ENCODE measurements around the gene USP13. TPM values are rescaled to one million over a fixed set of nuclear protein-coding genes. Genes with fewer than 3 reads are reported as not detected.

The USP13 gene
- total and polyA plus RNA-seq, 2 donors (not counting 1 experiment from before 2014, with no cell fraction given) = 1.9 to 13.2 TPM

DNA sequence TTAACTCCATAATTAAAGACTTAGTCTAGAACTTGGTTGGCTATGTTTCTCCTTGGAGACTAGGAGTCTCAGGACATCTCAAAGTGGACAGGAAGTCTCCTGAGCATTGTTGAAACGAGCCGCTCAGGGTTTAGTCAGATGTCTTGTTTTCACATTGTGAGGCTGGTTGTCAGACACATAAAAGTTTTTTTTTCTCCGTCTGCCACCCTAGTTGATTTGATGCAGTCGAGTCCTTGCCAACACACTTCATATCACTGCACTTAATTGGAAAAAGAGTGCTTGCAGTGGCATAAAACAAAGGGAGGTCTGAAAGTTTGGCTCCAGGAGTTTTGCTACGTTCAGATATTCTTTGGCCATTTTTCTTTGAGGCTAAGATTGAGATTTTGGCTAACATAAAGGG lies 92.9 kb downstream of the USP13 start:
- TF ChIP-seq EZH2 (IDR thresholded peaks at IDR 0.05; ENCODE audit: borderline replicate concordance, insufficient read depth, low read depth, low read length, poor library complexity, severe bottlenecking) = no peak
- TF ChIP-seq, protein P1, sequence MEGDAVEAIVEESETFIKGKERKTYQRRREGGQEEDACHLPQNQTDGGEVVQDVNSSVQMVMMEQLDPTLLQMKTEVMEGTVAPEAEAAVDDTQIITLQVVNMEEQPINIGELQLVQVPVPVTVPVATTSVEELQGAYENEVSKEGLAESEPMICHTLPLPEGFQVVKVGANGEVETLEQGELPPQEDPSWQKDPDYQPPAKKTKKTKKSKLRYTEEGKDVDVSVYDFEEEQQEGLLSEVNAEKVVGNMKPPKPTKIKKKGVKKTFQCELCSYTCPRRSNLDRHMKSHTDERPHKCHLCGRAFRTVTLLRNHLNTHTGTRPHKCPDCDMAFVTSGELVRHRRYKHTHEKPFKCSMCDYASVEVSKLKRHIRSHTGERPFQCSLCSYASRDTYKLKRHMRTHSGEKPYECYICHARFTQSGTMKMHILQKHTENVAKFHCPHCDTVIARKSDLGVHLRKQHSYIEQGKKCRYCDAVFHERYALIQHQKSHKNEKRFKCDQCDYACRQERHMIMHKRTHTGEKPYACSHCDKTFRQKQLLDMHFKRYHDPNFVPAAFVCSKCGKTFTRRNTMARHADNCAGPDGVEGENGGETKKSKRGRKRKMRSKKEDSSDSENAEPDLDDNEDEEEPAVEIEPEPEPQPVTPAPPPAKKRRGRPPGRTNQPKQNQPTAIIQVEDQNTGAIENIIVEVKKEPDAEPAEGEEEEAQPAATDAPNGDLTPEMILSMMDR (IDR thresholded peaks at IDR 0.05) = no peak
- DNase-seq = no peak
- Histone ChIP-seq H3K4me2 (replicated peaks; ENCODE audit: low read depth, low read length, poor library complexity, severe bottlenecking) (no peak overlapping the region), H3K27me3 (replicated peaks in 1 of 4; ENCODE audit: control extremely low read depth in 1 of 4, control insufficient read depth in 3 of 4, insufficient read depth in 4 of 4, low read length in 3 of 4) (no peaks in the 10 kb centered on the region), H3K79me2 (ENCODE audit: control insufficient read depth, insufficient read depth, low read length) (no peaks in the 10 kb centered on the region), H3K27ac (ENCODE audit: low read length in 2 of 2) (no peak overlapping the region), H2AFZ (ENCODE audit: insufficient read depth, low read depth, low read length, poor library complexity, severe bottlenecking) (no peak overlapping the region), H3K4me3 (ENCODE audit: control extremely low read depth in 1 of 5, extremely low read depth in 1 of 5, insufficient read depth in 1 of 5, low read depth in 2 of 5, low read length in 4 of 5) (no peak overlapping the region), H4K20me1 (ENCODE audit: control insufficient read depth, insufficient read depth, low read length, poor library complexity, severe bottlenecking) (no peaks in the 10 kb centered on the region), H3K36me3 (replicated peaks in 1 of 2; ENCODE audit: control extremely low read depth in 1 of 2, control insufficient read depth in 1 of 2, extremely low read depth in 1 of 2, insufficient read depth in 2 of 2, low read length in 1 of 2) (peaks cover 0 to 25% of the 10 kb centered on the region in 2 experiments), H3K9me3 (ENCODE audit: control extremely low read depth in 1 of 3, control insufficient read depth in 2 of 3, insufficient read depth in 1 of 3, low read length in 2 of 3) (no peaks in the 10 kb centered on the region), H3K9ac (ENCODE audit: low read length) (no peak overlapping the region), H3K4me1 (ENCODE audit: control insufficient read depth in 2 of 2, insufficient read depth in 2 of 2, low read length in 2 of 2) (no peaks in the 10 kb centered on the region)
- H3K4me1 Mint-ChIP-seq = no peaks in the 10 kb centered on the region
- no peaks in the 10 kb centered on the region for H3K9me3 Mint-ChIP-seq (ENCODE audit: insufficient read depth)
- H3K27ac Mint-ChIP-seq = no peak overlapping the region
- no peaks in the 10 kb centered on the region for H3K27me3 Mint-ChIP-seq
- H3K4me3 Mint-ChIP-seq = no peak overlapping the region
- ChIA-PET CTCF (no interaction called here), POLR2A (no interaction called here)
- 100% methylated on average over 3 of the region's 5 CpGs for WGBS (ENCODE audit: insufficient coverage)
- ATAC-seq (ENCODE audit: low read depth) = no peak
- intact Hi-C loops (cut with micrococcal nuclease) = no loop called here

DNA sequence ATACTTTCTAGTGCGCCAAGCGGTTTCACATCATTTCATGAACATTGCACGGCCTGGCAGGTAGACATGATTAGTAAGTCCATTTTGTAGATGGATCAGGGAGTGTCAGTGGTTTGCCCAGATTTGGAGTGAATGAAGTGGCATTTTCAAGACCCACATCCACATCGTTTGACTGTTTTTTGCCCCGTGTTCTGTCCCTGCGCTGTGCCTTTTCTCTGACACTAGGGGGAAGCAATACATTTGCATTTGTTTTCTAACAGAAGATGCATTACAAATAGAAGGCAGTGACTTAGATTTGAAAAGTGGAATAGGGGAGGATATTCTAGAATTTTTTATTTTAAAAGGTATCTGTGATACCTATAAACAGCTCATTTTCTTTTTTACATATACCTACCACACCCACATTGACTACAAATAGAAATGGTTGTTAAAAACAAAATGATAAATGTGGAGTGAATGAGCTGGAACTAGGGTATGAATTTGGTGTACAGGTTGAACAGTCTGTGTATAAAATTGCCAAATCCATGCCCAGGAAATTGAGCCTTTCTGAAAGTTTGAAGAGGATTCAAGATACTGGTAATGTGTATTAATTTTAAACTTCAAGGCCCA lies 98.0 kb downstream of the USP13 start:
- H3K9me3 ChIP-seq (ENCODE audit: control extremely low read depth in 1 of 3, control insufficient read depth in 2 of 3, insufficient read depth in 1 of 3, low read length in 2 of 3) = no peaks in the 10 kb centered on the region
- CTCF ChIA-PET = interaction anchor here (0.7 kb wide), 1 partner anchor 101 kb away, joined by 4 read pairs; no protein-coding TSS in a partner anchor
- no peaks in the 10 kb centered on the region for H4K20me1 ChIP-seq (ENCODE audit: control insufficient read depth, insufficient read depth, low read length, poor library complexity, severe bottlenecking)
- no peaks in the 10 kb centered on the region for H3K27me3 Mint-ChIP-seq
- TF ChIP-seq, protein P1 (IDR thresholded peaks at IDR 0.05) = no peak
- no peak for TF ChIP-seq EZH2 (IDR thresholded peaks at IDR 0.05; ENCODE audit: borderline replicate concordance, insufficient read depth, low read depth, low read length, poor library complexity, severe bottlenecking)
- ATAC-seq (ENCODE audit: low read depth) (no peak), DNase-seq (no peak)
- no peak overlapping the region for H3K4me2 ChIP-seq (replicated peaks; ENCODE audit: low read depth, low read length, poor library complexity, severe bottlenecking)
- H3K79me2 ChIP-seq (ENCODE audit: control insufficient read depth, insufficient read depth, low read length) = no peaks in the 10 kb centered on the region
- no peak overlapping the region for H3K27ac ChIP-seq (ENCODE audit: low read length in 2 of 2)
- peaks cover 3 to 19% of the 10 kb centered on the region in 2 experiments for H3K36me3 ChIP-seq (replicated peaks in 1 of 2; ENCODE audit: control extremely low read depth in 1 of 2, control insufficient read depth in 1 of 2, extremely low read depth in 1 of 2, insufficient read depth in 2 of 2, low read length in 1 of 2)
- H3K9ac ChIP-seq (ENCODE audit: low read length) = no peak overlapping the region
- H2AFZ ChIP-seq (ENCODE audit: insufficient read depth, low read depth, low read length, poor library complexity, severe bottlenecking) = no peak overlapping the region
- POLR2A ChIA-PET = no interaction called here
- H3K9me3 Mint-ChIP-seq (ENCODE audit: insufficient read depth) = no peaks in the 10 kb centered on the region
- H3K27ac Mint-ChIP-seq = no peak overlapping the region
- no peaks in the 10 kb centered on the region for H3K27me3 ChIP-seq (replicated peaks in 1 of 4; ENCODE audit: control extremely low read depth in 1 of 4, control insufficient read depth in 3 of 4, insufficient read depth in 4 of 4, low read length in 3 of 4)
- no peak overlapping the region for H3K4me3 Mint-ChIP-seq
- H3K4me3 ChIP-seq (ENCODE audit: control extremely low read depth in 1 of 5, extremely low read depth in 1 of 5, insufficient read depth in 1 of 5, low read depth in 2 of 5, low read length in 4 of 5) = no peak overlapping the region
- no peaks in the 10 kb centered on the region for H3K4me1 Mint-ChIP-seq
- no CpG with 5 or more reads among the region's 6 CpGs for WGBS (ENCODE audit: insufficient coverage)
- H3K4me1 ChIP-seq (ENCODE audit: control insufficient read depth in 2 of 2, insufficient read depth in 2 of 2, low read length in 2 of 2) = no peaks in the 10 kb centered on the region
- intact Hi-C loops (cut with micrococcal nuclease) = no loop called here
